ENCODE measurements around the gene PCGF3. TPM values are rescaled to one million over a fixed set of nuclear protein-coding genes. Genes with fewer than 3 reads are reported as not detected.

PCGF3 gene, protein sequence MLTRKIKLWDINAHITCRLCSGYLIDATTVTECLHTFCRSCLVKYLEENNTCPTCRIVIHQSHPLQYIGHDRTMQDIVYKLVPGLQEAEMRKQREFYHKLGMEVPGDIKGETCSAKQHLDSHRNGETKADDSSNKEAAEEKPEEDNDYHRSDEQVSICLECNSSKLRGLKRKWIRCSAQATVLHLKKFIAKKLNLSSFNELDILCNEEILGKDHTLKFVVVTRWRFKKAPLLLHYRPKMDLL
- total RNA-seq, result 10 to 100 TPM; 60.6 to 71.7 (median 69.4) TPM

- DNase-seq (ENCODE audit: low spot score in 2 of 2), result peak; percentile 93 to 98
- intact Hi-C loops (cut with DNase I; ENCODE audit: low total_unique reads), result no loop called here
- no peaks in the 10 kb centered on the region for H3K9me3 ChIP-seq
- TF ChIP-seq POLR2AphosphoS5 (IDR thresholded peaks at IDR 0.05) (peak; percentile 21 to 71 (median 59)), CTCF (IDR thresholded peaks at IDR 0.05) (no peak)
- peak within 1 kb of the TSS; percentile 86 to 98 (median 91) for H3K4me3 ChIP-seq
- no peaks in the 10 kb centered on the region for H3K36me3 ChIP-seq
- H3K27me3 ChIP-seq, result no peaks in the 10 kb centered on the region
- peaks cover 0 to 7% of the 10 kb centered on the region in 2 donors for H3K4me1 ChIP-seq
- peak within 1 kb of the TSS; percentile 86 to 89 for H3K27ac ChIP-seq
Observed at GRCh38 chr4:705278-706082, at the start of gene PCGF3. PCGF3 (plus strand) TSS chr4:705832; CDS start chr4:733681, 27,849 bp downstream.

DNA sequence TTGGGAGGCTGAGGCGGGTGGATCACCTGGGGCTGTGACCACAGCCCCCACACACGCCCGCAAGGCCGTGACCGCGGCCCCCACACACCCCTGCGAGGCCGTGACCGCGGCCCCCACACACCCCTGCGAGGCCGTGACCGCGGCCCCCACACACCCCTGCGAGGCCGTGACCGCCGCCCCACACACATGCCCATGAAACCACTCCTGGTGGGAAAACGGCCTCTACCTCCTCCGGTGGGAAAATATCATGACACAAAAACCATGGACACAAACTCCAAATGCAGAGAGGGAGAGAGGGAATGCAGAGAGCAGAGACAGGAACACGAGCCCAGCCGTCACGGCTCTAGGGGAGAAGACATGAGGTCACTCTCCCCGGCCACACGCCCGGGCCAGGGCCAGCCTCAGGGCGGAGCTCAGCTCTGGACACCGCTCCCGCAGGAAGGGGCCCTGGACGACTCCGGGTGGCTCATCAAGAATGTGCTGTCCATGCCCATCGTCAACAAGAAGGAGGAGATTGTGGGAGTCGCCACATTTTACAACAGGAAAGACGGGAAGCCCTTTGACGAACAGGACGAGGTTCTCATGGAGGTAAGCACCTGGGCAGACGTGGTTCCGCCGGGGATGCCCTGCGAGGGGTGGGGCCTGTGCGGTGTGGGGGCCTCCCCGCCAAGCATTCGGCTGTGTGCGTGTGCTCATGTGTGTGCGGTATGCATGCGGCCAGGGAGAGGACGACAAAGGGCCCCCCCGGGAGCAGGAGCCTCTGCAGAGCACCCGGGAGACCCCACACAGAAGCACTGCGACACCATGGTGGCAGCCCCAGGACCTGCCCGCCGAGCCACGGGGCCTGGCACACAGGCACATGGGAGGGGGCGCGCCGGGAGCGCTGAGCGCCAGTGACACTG lies 48.9 kb upstream of the PCGF3 start:
- DNase-seq (ENCODE audit: low spot score in 2 of 2), result no peak
- intact Hi-C loops (cut with DNase I; ENCODE audit: low total_unique reads), result loop anchor here (10.0 kb wide), 1 partner anchor 908 kb away; no protein-coding TSS in a partner anchor
- Histone ChIP-seq H3K27me3 (peaks cover 0 to 30% of the 10 kb centered on the region in 2 donors), H3K27ac (no peak overlapping the region), H3K4me3 (no peak overlapping the region), H3K9me3 (no peaks in the 10 kb centered on the region), H3K36me3 (no peaks in the 10 kb centered on the region), H3K4me1 (no peaks in the 10 kb centered on the region)
- TF ChIP-seq CTCF (IDR thresholded peaks at IDR 0.05) (no peak), POLR2AphosphoS5 (IDR thresholded peaks at IDR 0.05) (no peak), POLR2A (IDR thresholded peaks at IDR 0.05) (no peak)

GRCh38 chr4:657338-657833 lies 48.2 kb upstream of the PCGF3 start:
- Histone ChIP-seq H3K9me3 (no peaks in the 10 kb centered on the region), H3K27ac (no peak overlapping the region), H3K36me3 (no peaks in the 10 kb centered on the region), H3K4me3 (no peak overlapping the region), H3K27me3 (peaks cover 0 to 23% of the 10 kb centered on the region in 2 donors), H3K4me1 (no peaks in the 10 kb centered on the region)
- DNase-seq (ENCODE audit: low spot score in 2 of 2), result no peak
- intact Hi-C loops (cut with DNase I; ENCODE audit: low total_unique reads), result loop anchor here (10.0 kb wide), 1 partner anchor 907 kb away; no protein-coding TSS in a partner anchor
- TF ChIP-seq CTCF (IDR thresholded peaks at IDR 0.05), result no peak
- TF ChIP-seq POLR2AphosphoS5 (IDR thresholded peaks at IDR 0.05), result no peak
- TF ChIP-seq POLR2A (IDR thresholded peaks at IDR 0.05), result no peak

DNA sequence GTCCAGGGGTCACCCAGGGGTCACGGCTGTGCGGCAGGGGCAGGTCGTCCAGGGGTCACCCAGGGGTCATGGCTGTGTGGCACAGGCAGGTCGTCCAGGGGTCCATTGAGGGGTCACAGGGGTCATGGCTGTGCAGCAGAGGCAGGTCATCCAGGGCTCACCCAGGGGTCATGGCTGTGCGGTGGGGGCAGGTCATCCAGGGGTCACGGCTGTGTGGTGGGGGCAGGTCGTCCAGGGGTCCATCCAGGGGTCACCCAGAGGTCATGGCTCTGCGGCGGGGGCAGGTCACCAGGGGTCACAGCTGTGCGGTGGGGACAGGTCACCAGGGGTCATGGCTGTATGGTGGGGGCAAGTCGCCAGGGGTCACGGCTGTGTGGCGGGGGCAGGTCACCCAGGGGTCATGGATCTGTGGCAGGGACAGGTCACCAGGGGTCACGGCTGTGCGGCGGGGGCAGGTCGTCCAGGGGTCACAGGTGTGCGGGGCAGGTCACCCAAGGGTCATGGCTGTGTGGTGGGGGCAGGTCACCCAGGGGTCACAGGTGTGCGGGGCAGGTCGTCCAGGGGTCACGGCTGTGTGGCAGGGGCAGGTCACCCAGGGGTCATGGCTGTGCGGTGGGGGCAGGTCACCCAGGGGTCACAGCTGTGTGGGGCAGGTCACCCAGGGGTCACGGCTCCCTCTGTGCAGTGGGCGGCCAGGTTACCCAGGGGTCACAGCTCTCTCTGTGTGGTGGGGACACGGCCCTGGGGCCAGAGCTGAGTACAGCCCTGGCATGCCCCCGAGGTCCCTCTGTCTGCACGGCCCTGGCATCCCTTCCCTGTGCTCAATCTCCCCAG lies 47.6 kb upstream of the PCGF3 start:
- no peaks in the 10 kb centered on the region for H3K4me1 ChIP-seq
- no peak overlapping the region for H3K4me3 ChIP-seq
- TF ChIP-seq CTCF (IDR thresholded peaks at IDR 0.05), result no peak
- TF ChIP-seq POLR2AphosphoS5 (IDR thresholded peaks at IDR 0.05), result no peak
- TF ChIP-seq POLR2A (IDR thresholded peaks at IDR 0.05), result no peak

More for the DNA sequence above, 47.6 kb upstream of the PCGF3 start:
- Histone ChIP-seq H3K27me3 (peaks cover 0 to 23% of the 10 kb centered on the region in 2 donors), H3K27ac (no peak overlapping the region), H3K36me3 (no peaks in the 10 kb centered on the region), H3K9me3 (no peaks in the 10 kb centered on the region)
- intact Hi-C loops (cut with DNase I; ENCODE audit: low total_unique reads), result loop anchor here (10.0 kb wide), 1 partner anchor 907 kb away; no protein-coding TSS in a partner anchor
- no peak for DNase-seq (ENCODE audit: low spot score in 2 of 2)
